Measurements from ENCODE around the gene CHD1.

CHD1 gene

GRCh38 chr5:98898743-98899142 is 30.1 kb downstream of the CHD1 start:
- no peak for DNase-seq

GRCh38 chr5:98891591-98891990 is 37.2 kb downstream of the CHD1 start:
- DNase-seq: no peak

GRCh38 chr5:98880598-98880997 is 48.2 kb downstream of the CHD1 start:
- DNase-seq: no peak

- DNase-seq: peak in 1 of 2 donors; percentile 4
These were observed 48.7 kb downstream of the CHD1 start for GRCh38 chr5:98880151-98880550.

GRCh38 chr5:98877600-98877999 is 51.2 kb downstream of the CHD1 start:
- DNase-seq: no peak

- DNase-seq: no peak
These were observed 56.1 kb downstream of the CHD1 start for GRCh38 chr5:98872674-98873073.

- DNase-seq: no peak
These were observed 63.1 kb downstream of the CHD1 start for GRCh38 chr5:98865690-98866089.

GRCh38 chr5:98847054-98847453 is 81.8 kb downstream of the CHD1 start:
- no peak for DNase-seq

GRCh38 chr5:98846520-98846919 is 82.3 kb downstream of the CHD1 start:
- DNase-seq: no peak

GRCh38 chr5:98845878-98846277 is 82.9 kb downstream of the CHD1 start:
- no peak for DNase-seq

GRCh38 chr5:98844865-98845264 is 83.9 kb downstream of the CHD1 start:
- DNase-seq: no peak

- DNase-seq: no peak
These were observed 85.3 kb downstream of the CHD1 start for GRCh38 chr5:98843481-98843880.

- DNase-seq: no peak
These were observed 87.9 kb downstream of the CHD1 start for GRCh38 chr5:98840946-98841345.

GRCh38 chr5:98839469-98840383 is 89.1 kb downstream of the CHD1 start:
- DNase-seq: no peak

GRCh38 chr5:98836175-98836574 is 92.6 kb downstream of the CHD1 start:
- DNase-seq: no peak

- DNase-seq: no peak
These were observed 101.1 kb downstream of the CHD1 start for GRCh38 chr5:98827588-98828284.

GRCh38 chr5:98827161-98827560 is 101.6 kb downstream of the CHD1 start:
- no peak for DNase-seq

GRCh38 chr5:98825582-98826375 is 103.0 kb downstream of the CHD1 start:
- no peak for DNase-seq

GRCh38 chr5:98816582-98817222 is 112.1 kb downstream of the CHD1 start:
- DNase-seq: no peak

GRCh38 chr5:98813755-98814154 is 115.1 kb downstream of the CHD1 start:
- DNase-seq: no peak

- DNase-seq: no peak
These were observed 118.6 kb downstream of the CHD1 start for GRCh38 chr5:98810206-98810605.

GRCh38 chr5:98807806-98808205 is 121.0 kb downstream of the CHD1 start:
- no peak for DNase-seq

GRCh38 chr5:98805070-98805469 is 123.7 kb downstream of the CHD1 start:
- no peak for DNase-seq

Data from activated CD4-positive, alpha-beta T cell treated with anti-CD3 and anti-CD28 coated beads for 4 hours (primary cell).